Medulla oblongata (tissue), 1 donor: ENCODE results near the gene NCK2.

Experiments
- DNase-seq: peaks from one replicate; pipeline ENCODE4 v3.0.0-alpha.2; 2015; ENCODE audit errors: extremely low spot score

Gene NCK2

DNA sequence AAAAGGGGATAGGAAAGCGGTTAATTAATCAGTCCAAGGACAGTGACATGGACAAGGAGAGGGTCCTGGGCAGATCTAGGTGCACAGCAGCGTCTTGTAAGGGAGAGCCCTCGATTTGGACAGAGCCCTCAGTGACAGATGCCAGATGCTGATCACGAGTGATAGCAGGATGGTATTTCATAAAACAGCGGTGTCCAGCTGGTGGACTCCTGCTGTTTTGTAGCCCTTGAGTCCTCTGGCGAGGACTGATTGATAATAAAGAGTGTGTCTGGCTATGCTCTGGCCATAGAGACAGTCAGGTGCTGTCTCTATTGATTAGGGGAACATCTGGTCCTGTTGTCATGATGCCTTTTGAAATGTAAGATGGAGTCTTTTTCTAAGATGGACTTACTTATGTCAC is 180.7 kb downstream of the NCK2 start:
- DNase-seq, result no peak

DNA sequence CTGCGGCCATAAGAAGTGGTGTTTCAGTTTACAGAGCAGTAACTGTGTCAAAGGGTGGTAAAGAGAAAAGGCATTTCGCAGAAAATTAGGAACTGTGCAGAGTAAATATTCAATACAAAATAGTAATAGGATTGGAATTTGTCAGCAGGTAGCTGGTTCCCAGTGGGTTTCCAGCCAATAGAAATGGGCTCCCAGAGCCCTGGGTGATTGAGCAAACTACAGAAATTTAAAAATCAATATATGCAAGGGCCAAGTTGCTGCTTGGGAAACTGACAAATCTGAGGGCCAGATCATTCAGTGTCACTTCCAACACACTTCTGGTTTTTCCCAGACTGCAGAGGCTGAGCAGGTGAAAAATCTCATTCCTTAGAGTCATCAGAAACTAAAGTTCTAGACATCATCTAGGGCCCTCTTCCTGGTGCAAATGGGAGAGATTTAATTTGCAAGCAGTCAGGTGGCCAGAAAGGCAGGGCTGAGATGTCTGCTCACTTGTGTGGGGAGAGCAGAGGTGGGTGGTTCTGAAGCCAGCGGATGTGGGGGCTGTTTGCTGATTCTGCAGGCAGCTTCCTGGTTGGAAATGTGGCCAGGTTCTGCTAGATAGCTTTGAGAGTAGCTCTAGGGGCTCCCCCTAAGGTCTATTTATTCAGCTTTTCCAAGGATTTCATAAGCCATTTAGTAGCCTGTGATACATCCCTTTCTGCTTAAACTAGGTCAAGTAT is 182.4 kb downstream of the NCK2 start:
- no peak for DNase-seq

DNA sequence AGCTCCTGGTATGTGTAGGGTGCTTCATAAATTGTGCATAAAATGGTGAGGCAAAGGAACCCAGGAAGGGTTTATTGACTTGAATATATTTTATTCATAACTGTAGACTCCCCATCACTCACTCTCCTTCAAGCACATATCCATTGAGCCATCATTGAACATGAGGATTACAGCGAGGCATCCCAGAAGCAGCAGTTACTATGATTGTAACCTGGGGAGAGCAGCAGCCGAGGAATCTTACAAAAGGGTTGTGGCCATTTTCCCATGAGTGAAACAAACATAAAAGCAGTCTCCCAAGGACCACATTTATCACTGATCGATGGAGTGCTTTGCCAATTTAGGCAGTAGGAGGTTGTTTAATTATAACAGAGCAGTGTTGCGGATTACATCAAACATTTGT is 183.4 kb downstream of the NCK2 start:
- no peak for DNase-seq

DNA sequence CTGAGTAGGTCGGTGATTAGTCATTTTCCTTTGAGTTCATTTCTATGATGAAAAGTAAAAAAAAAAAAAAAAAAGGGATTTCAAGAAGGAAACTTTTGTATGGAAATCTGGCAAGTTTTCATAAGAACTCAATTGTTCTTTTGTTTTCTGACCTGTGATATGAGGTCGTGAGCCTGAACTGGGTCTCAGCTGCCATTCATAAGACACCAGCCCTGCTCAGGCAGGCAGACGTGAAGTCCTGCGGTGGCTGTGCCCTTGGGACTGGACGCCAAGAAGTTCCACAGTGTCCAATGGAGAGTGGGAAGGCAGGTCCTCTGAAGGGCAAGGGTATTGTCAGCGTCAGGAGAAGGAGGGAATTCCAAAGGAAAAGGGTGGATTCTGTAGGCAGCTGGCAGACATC is 183.9 kb downstream of the NCK2 start:
- DNase-seq, result no peak

- no peak for DNase-seq
Measured at GRCh38 chr2:105929516-105929915, 184.8 kb downstream of the NCK2 start.

DNA sequence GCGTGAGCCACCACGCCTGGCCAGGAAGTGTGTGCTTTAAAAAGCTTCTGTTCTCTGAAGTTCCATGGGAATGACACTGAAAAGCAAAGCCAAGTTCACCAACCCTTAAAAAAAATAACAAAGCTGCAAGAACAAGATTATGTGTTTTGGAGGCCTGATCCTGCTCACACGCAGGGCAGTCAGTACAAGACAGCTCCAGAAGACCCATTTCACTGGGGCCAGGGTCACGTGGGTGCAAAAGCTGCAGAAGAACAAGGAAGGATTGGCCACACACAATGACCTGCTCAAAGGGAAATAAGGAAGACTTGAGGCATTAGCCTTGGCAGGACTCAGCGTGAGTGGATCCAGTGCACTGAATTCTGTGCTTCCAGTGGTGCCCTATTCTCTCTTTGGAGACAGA is 187.9 kb downstream of the NCK2 start:
- no peak for DNase-seq

DNA sequence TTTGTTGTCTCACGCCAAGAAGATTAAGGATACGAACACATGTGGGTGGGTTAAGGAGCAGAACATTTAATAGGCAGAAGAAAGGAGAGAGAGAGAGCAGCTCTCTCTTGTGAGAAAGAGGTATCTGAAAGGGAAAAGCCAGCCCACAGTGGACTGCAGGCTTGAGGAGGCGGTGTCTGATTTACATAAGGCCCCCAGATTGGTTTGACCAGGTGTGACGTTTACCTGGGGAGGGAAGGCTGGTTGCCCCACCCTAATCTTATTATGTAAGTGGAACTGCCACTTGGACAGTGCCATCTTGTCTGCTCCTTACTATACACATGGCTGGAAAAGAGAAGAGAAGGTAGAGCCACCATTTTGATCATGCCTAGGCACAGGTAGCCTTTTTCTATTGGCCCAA is 189.2 kb downstream of the NCK2 start:
- DNase-seq, result no peak

- DNase-seq, result peak; percentile 6
Measured at GRCh38 chr2:105934467-105934866, 189.8 kb downstream of the NCK2 start.

GRCh38 chr2:105935063-105935462 is 190.4 kb downstream of the NCK2 start:
- DNase-seq, result no peak

GRCh38 chr2:105936954-105937353 is 192.2 kb downstream of the NCK2 start:
- no peak for DNase-seq

- DNase-seq, result no peak
Measured at GRCh38 chr2:105937498-105938097, 192.9 kb downstream of the NCK2 start.
